ENCODE measurements around the gene NT5C3A.
"Not testable (repeated sequence)": the region's sequence is repeated elsewhere in the genome, so short reads cannot be mapped to it uniquely, and the experiment has no call there.

The NT5C3A gene

GRCh38 chr7:33062023-33062781 lies at the start of gene NT5C3A:
Gene NT5C3A, minus strand, starts transcription at chr7:33062776. Its CDS starts 71 bp downstream, at chr7:33062705.
- DNase-seq (ENCODE audit: low read depth) = no peak

- no peak for DNase-seq (ENCODE audit: low read depth)
These were observed 49.0 kb upstream of the NT5C3A start for GRCh38 chr7:33111614-33112013.

- no peak for DNase-seq (ENCODE audit: low read depth)
These were observed 47.2 kb upstream of the NT5C3A start for GRCh38 chr7:33109758-33110238.

- peak; percentile 68 for DNase-seq (ENCODE audit: low read depth)
These were observed 46.6 kb upstream of the NT5C3A start, which contains the start of gene RP9 for GRCh38 chr7:33109005-33109757. Gene RP9, minus strand, starts transcription at chr7:33109404. Its CDS starts 32 bp downstream, at chr7:33109372.

- DNase-seq (ENCODE audit: low read depth) = no peak
These were observed 46.0 kb upstream of the NT5C3A start for GRCh38 chr7:33108554-33109004.

GRCh38 chr7:33107136-33108066 lies 44.8 kb upstream of the NT5C3A start:
- peak; percentile 6 for DNase-seq (ENCODE audit: low read depth)

- DNase-seq (ENCODE audit: low read depth) = no peak
These were observed 39.3 kb upstream of the NT5C3A start for GRCh38 chr7:33101906-33102305.

GRCh38 chr7:33100770-33101169 lies 38.2 kb upstream of the NT5C3A start:
- DNase-seq (ENCODE audit: low read depth) = no peak

- DNase-seq (ENCODE audit: low read depth) = no peak
These were observed 36.8 kb upstream of the NT5C3A start for GRCh38 chr7:33099154-33099940.

- DNase-seq (ENCODE audit: low read depth) = not testable (repeated sequence)
These were observed 32.2 kb upstream of the NT5C3A start for GRCh38 chr7:33094745-33095275.

GRCh38 chr7:33093266-33093665 lies 30.7 kb upstream of the NT5C3A start:
- DNase-seq (ENCODE audit: low read depth) = no peak

- DNase-seq (ENCODE audit: low read depth) = no peak
These were observed 29.1 kb upstream of the NT5C3A start for GRCh38 chr7:33091641-33092191.

- no peak for DNase-seq (ENCODE audit: low read depth)
These were observed 28.5 kb upstream of the NT5C3A start for GRCh38 chr7:33091111-33091531.

GRCh38 chr7:33089142-33089541 lies 26.6 kb upstream of the NT5C3A start:
- no peak for DNase-seq (ENCODE audit: low read depth)

- DNase-seq (ENCODE audit: low read depth) = no peak
These were observed 25.3 kb upstream of the NT5C3A start for GRCh38 chr7:33087858-33088257.

GRCh38 chr7:33087356-33087755 lies 24.8 kb upstream of the NT5C3A start:
- DNase-seq (ENCODE audit: low read depth) = no peak

GRCh38 chr7:33079763-33080690 lies 17.5 kb upstream of the NT5C3A start:
- DNase-seq (ENCODE audit: low read depth) = no peak

- DNase-seq (ENCODE audit: low read depth) = no peak
These were observed 16.5 kb upstream of the NT5C3A start for GRCh38 chr7:33079096-33079495.

- no peak for DNase-seq (ENCODE audit: low read depth)
These were observed 14.2 kb upstream of the NT5C3A start for GRCh38 chr7:33076737-33077136.

Data from activated T-cell treated with anti-CD3 and anti-CD28 coated beads for 1 hour (primary cell).